CD8-positive, alpha-beta memory T cell (primary cell): ENCODE results near the gene LACTBL1. TPM values are rescaled to one million over a fixed set of nuclear protein-coding genes. Genes with fewer than 3 reads are reported as not detected.
"Not testable (repeated sequence)": the region's sequence is repeated elsewhere in the genome, so short reads cannot be mapped to it uniquely, and the experiment has no call there.

ENCODE experiments used
- CTCF ChIA-PET: fragments of 350-600 bp; sonication (Branson Sonifier 250); formaldehyde crosslinking; loops from one replicate; lab custom pipeline; 2021; ENCODE audit warnings: antibody characterized with exemption; lab: Charles Lee
- POLR2A ChIA-PET: fragments of 350-600 bp; sonication (Branson Sonifier 250); formaldehyde crosslinking; loops from one replicate; lab custom pipeline; 2021; ENCODE audit warnings: antibody characterized with exemption; lab: Charles Lee
- DNase-seq, 5 donors: peaks; one replicate each; pipeline versions ENCODE4 v3.0.0 to v3.0.0-alpha.2; 2020 to 2022; ENCODE audit warnings: mixed read lengths in 1 of 5
- H3K27ac ChIP-seq: one replicate; pipeline ENCODE4 v1.7.0; 2013; ENCODE audit warnings: low read depth, mild to moderate bottlenecking, low read length, moderate library complexity
- H3K27me3 ChIP-seq: 2 replicates; pipeline ENCODE4 v1.7.0; 2013; ENCODE audit warnings: low read length, mild to moderate bottlenecking; ENCODE audit not compliant: insufficient read depth, poor library complexity, severe bottlenecking
- H3K36me3 ChIP-seq: 2 replicates; pipeline ENCODE4 v1.7.0; 2013; ENCODE audit warnings: mild to moderate bottlenecking, low read length, moderate library complexity; ENCODE audit not compliant: insufficient read depth
- H3K4me1 ChIP-seq: 2 replicates; pipeline ENCODE4 v1.7.0; 2013; ENCODE audit warnings: mild to moderate bottlenecking, low read length, moderate library complexity; ENCODE audit not compliant: insufficient read depth
- H3K4me3 ChIP-seq: 2 replicates; pipeline ENCODE4 v1.7.0; 2013; ENCODE audit warnings: mild to moderate bottlenecking, low read length
- H3K9me3 ChIP-seq: 2 replicates; pipeline ENCODE4 v1.7.0; 2013; ENCODE audit warnings: mild to moderate bottlenecking, low read length
- H3K27ac Mint-ChIP-seq, 8 donors: one replicate each; pipeline ENCODE4 v1.8.0; 2020 to 2021; ENCODE audit warnings: mixed read lengths in 8 of 8, mild to moderate bottlenecking in 6 of 8, inconsistent platforms in 3 of 8, moderate library complexity in 3 of 8
- H3K27me3 Mint-ChIP-seq, 2 donors: one replicate each; pipeline ENCODE4 v1.8.0; 2020 to 2021; ENCODE audit warnings: mixed read lengths in 2 of 2, mild to moderate bottlenecking in 1 of 2, moderate library complexity in 1 of 2
- H3K36me3 Mint-ChIP-seq, 3 donors: one replicate each; pipeline ENCODE4 v1.8.0; 2020 to 2021; ENCODE audit warnings: mixed read lengths in 3 of 3, inconsistent platforms in 1 of 3, mild to moderate bottlenecking in 1 of 3
- H3K4me1 Mint-ChIP-seq, 3 donors: one replicate each; pipeline ENCODE4 v1.8.0; 2020 to 2021; ENCODE audit warnings: mixed read lengths in 3 of 3, inconsistent platforms in 1 of 3, mild to moderate bottlenecking in 1 of 3
- H3K4me3 Mint-ChIP-seq, 7 donors: one replicate each; pipeline ENCODE4 v1.8.0; 2020 to 2021; ENCODE audit warnings: mixed read lengths in 7 of 7, mild to moderate bottlenecking in 6 of 7, moderate library complexity in 4 of 7, inconsistent platforms in 2 of 7
- H3K9me3 Mint-ChIP-seq, 5 donors: one replicate each; pipeline ENCODE4 v1.8.0; 2020 to 2022; ENCODE audit warnings: mixed read lengths in 5 of 5, mild to moderate bottlenecking in 3 of 5, moderate library complexity in 2 of 5, inconsistent platforms in 1 of 5
- polyA plus RNA-seq: library from polyadenylated mRNA; unstranded; fragments of 300-500 nt; fragmentation: Illumina TruSeq; gene quantifications from one replicate; pipeline ENCODE4 v1.2.3, GENCODE V29; 2021
- total RNA-seq, 2 experiments: library from RNA; stranded (reverse); gene quantifications; one replicate each; pipeline ENCODE4 v1.2.3, GENCODE V29; 2021

The LACTBL1 gene
- total and polyA plus RNA-seq, 3 experiments from 2014 or later = not detected

GRCh38 chr1:22993220-22993795 is 20.6 kb upstream of the LACTBL1 start:
- CTCF ChIA-PET, H3K9me3 Mint-ChIP-seq, H3K27me3 ChIP-seq, H3K9me3 ChIP-seq, H3K36me3 Mint-ChIP-seq, H3K4me1 Mint-ChIP-seq, H3K27ac Mint-ChIP-seq, DNase-seq, H3K4me3 ChIP-seq, H3K36me3 ChIP-seq, H3K4me1 ChIP-seq, H3K4me3 Mint-ChIP-seq, H3K27ac ChIP-seq: not testable (repeated sequence)
- peaks cover 12 to 16% of the 10 kb centered on the region in 2 donors for H3K27me3 Mint-ChIP-seq
- POLR2A ChIA-PET = interaction anchor here (0.6 kb wide), 1 partner anchor 62 kb away, joined by 3 read pairs; no protein-coding TSS in a partner anchor

GRCh38 chr1:22992384-22992783 is 19.7 kb upstream of the LACTBL1 start:
- H3K4me1 Mint-ChIP-seq, DNase-seq, H3K4me3 ChIP-seq, H3K36me3 Mint-ChIP-seq, H3K27ac ChIP-seq, POLR2A ChIA-PET, H3K9me3 ChIP-seq, H3K4me1 ChIP-seq, H3K4me3 Mint-ChIP-seq, H3K9me3 Mint-ChIP-seq, H3K27me3 ChIP-seq, CTCF ChIA-PET, H3K27ac Mint-ChIP-seq, H3K36me3 ChIP-seq: not testable (repeated sequence)
- H3K27me3 Mint-ChIP-seq = peaks cover 12 to 16% of the 10 kb centered on the region in 2 donors

DNA sequence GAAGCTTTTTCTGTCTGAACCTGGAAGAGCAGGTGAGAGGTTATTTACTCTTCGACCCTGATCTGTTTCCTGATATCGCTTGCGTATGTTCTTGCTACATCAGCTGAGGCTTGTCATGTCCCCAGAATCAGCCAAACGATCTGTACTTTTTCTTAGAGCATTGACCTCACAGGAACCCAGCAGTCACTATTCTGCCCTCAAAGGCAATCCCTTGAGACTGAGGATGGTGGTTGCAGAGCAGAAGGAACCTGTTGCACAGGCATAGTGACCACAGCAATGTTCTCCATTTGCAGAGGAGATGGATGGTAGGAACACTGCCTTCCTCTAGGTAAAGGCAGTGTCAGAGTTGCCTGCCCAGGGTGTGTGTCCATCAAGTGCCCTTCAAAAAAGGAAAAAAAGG is 11.3 kb upstream of the LACTBL1 start:
- no peaks in the 10 kb centered on the region for H3K4me1 Mint-ChIP-seq
- Histone ChIP-seq H3K9me3 (no peaks in the 10 kb centered on the region), H3K4me1 (no peaks in the 10 kb centered on the region), H3K36me3 (no peaks in the 10 kb centered on the region), H3K27me3 (no peaks in the 10 kb centered on the region), H3K27ac (no peak overlapping the region), H3K4me3 (no peak overlapping the region)
- no peak overlapping the region for H3K4me3 Mint-ChIP-seq
- H3K9me3 Mint-ChIP-seq = no peaks in the 10 kb centered on the region
- no peak for DNase-seq
- POLR2A ChIA-PET = no interaction called here
- H3K36me3 Mint-ChIP-seq = no peaks in the 10 kb centered on the region
- CTCF ChIA-PET = no interaction called here
- peaks cover 9 to 13% of the 10 kb centered on the region in 2 donors for H3K27me3 Mint-ChIP-seq
- H3K27ac Mint-ChIP-seq = no peak overlapping the region

- H3K27ac Mint-ChIP-seq, H3K9me3 Mint-ChIP-seq, H3K4me1 ChIP-seq, DNase-seq, H3K9me3 ChIP-seq, H3K27ac ChIP-seq, POLR2A ChIA-PET, H3K4me3 ChIP-seq, H3K27me3 ChIP-seq, H3K4me1 Mint-ChIP-seq, CTCF ChIA-PET, H3K36me3 Mint-ChIP-seq, H3K4me3 Mint-ChIP-seq, H3K36me3 ChIP-seq: not testable (repeated sequence)
- H3K27me3 Mint-ChIP-seq = peaks cover 16 to 26% of the 10 kb centered on the region in 2 donors
These were observed 7.8 kb upstream of the LACTBL1 start for GRCh38 chr1:22980471-22980790.

- H3K27me3 ChIP-seq = peaks cover 5% of the 10 kb centered on the region
- Mint-ChIP-seq H3K4me3 (no peak overlapping the region), H3K27me3 (peaks cover 19 to 39% of the 10 kb centered on the region in 2 donors), H3K4me1 (no peaks in the 10 kb centered on the region), H3K9me3 (no peaks in the 10 kb centered on the region), H3K27ac (no peak overlapping the region), H3K36me3 (no peaks in the 10 kb centered on the region)
- no peak overlapping the region for H3K27ac ChIP-seq
- no peaks in the 10 kb centered on the region for H3K36me3 ChIP-seq
- CTCF ChIA-PET = no interaction called here
- no peaks in the 10 kb centered on the region for H3K9me3 ChIP-seq
- no peaks in the 10 kb centered on the region for H3K4me1 ChIP-seq
- H3K4me3 ChIP-seq = no peak overlapping the region
- DNase-seq = no peak
- POLR2A ChIA-PET = no interaction called here
These were observed 5.6 kb upstream of the LACTBL1 start for GRCh38 chr1:22978299-22978698.

DNA sequence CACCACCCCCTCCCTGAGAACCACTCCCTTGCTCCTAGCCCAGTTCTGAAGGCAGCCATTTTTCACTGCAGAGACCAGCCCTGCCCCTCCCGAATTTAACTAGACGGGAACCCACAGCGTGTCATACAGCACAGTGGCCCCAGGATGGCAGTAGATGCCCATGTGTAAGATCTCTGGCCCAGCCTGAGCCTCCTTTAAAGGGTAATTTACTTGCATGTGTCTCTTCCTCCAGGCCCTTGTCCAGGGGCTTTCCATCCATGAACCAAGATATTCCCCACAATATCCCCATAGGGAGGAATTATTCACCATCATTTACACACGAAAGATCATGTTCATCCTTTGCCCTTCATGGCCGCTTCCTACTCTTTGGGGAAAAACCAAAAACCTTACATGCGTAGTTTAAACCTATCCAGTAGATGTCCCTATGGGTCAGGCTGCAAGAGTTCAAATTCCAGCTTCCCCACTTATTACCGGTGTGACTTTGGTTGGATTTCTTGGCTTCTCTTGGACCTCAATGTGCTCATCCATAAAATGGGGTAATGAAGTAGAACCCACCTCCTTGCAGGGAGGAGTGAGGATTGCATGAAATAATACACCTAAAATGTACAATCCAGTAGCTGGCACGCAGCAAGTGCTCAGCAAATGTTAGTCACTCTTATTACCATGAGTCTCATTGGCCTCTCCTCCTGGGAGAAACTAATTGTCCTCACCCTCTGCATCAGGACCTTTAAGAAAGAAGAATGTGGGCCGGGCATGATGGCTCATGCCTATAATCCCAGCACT is 4.0 kb upstream of the LACTBL1 start:
- Mint-ChIP-seq H3K36me3 (no peaks in the 10 kb centered on the region), H3K27me3 (peaks cover 21 to 42% of the 10 kb centered on the region in 2 donors), H3K27ac (peak overlapping the region in 1 of 8 donors; percentile 11), H3K4me1 (no peaks in the 10 kb centered on the region), H3K4me3 (no peak overlapping the region), H3K9me3 (no peaks in the 10 kb centered on the region)
- ChIA-PET POLR2A (interaction anchor here (0.7 kb wide), 1 partner anchor 92 kb away, joined by 4 read pairs; no protein-coding TSS in a partner anchor), CTCF (interaction anchor here (0.7 kb wide), 1 partner anchor 210 kb away, joined by 3 read pairs; no protein-coding TSS in a partner anchor)
- Histone ChIP-seq H3K36me3 (no peaks in the 10 kb centered on the region), H3K27me3 (peaks cover 10% of the 10 kb centered on the region), H3K4me3 (no peak overlapping the region), H3K9me3 (no peaks in the 10 kb centered on the region), H3K4me1 (no peaks in the 10 kb centered on the region), H3K27ac (no peak overlapping the region)
- peak; percentile 9 to 65 (median 22) for DNase-seq

DNA sequence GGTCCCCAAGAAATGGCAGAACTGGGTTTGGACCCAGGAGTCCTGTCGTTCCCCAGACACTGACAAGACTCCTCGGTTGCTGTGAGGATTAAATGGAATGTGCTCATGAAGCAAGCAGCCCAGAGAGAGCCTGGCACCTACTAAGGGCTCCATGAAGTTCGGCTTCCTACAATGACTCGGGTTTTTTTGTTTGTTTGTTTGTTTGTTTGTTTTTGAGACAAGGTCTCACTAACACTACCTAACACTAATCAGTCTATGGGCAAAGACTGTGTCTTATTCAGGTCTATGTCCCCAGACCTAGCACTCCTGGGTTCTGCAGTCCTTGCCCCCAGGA is 3.4 kb upstream of the LACTBL1 start:
- H3K4me3 Mint-ChIP-seq = no peak overlapping the region
- Histone ChIP-seq H3K9me3 (no peaks in the 10 kb centered on the region), H3K27ac (no peak overlapping the region), H3K27me3 (peaks cover 10% of the 10 kb centered on the region), H3K4me3 (no peak overlapping the region), H3K4me1 (no peaks in the 10 kb centered on the region), H3K36me3 (no peaks in the 10 kb centered on the region)
- peaks cover 22 to 43% of the 10 kb centered on the region in 2 donors for H3K27me3 Mint-ChIP-seq
- H3K9me3 Mint-ChIP-seq = no peaks in the 10 kb centered on the region
- H3K27ac Mint-ChIP-seq = peak overlapping the region in 1 of 8 donors; percentile 11
- H3K4me1 Mint-ChIP-seq = no peaks in the 10 kb centered on the region
- ChIA-PET POLR2A (no interaction called here), CTCF (no interaction called here)
- no peaks in the 10 kb centered on the region for H3K36me3 Mint-ChIP-seq
- no peak for DNase-seq

DNA sequence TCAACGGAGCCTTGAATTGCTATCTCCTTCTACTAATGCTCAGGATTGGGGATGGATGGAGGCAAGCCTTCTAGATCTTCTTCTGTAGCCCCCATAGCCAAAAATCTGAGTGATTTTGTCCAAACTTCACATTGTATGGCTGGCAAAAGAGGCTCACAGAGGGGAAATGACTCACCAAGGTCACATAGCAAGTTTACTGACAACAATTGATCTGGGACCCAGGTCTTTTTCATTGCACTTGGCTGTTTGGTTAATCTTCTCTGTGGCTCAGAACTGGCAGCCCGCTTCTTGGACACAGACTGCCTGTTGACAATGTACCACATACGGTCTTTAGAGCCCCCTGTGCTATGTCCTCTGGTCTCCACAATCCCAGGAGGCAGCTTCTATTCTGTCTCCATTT is 3.0 kb upstream of the LACTBL1 start:
- Histone ChIP-seq H3K4me3 (no peak overlapping the region), H3K4me1 (no peaks in the 10 kb centered on the region), H3K27me3 (peaks cover 10% of the 10 kb centered on the region), H3K36me3 (no peaks in the 10 kb centered on the region), H3K9me3 (no peaks in the 10 kb centered on the region), H3K27ac (no peak overlapping the region)
- ChIA-PET CTCF (no interaction called here), POLR2A (no interaction called here)
- Mint-ChIP-seq H3K27ac (no peak overlapping the region), H3K36me3 (no peaks in the 10 kb centered on the region), H3K27me3 (peaks cover 23 to 47% of the 10 kb centered on the region in 2 donors), H3K4me1 (no peaks in the 10 kb centered on the region), H3K9me3 (no peaks in the 10 kb centered on the region), H3K4me3 (no peak overlapping the region)
- DNase-seq = no peak
